ENCODE measurements around the gene MICALL2.

Gene MICALL2

DNA sequence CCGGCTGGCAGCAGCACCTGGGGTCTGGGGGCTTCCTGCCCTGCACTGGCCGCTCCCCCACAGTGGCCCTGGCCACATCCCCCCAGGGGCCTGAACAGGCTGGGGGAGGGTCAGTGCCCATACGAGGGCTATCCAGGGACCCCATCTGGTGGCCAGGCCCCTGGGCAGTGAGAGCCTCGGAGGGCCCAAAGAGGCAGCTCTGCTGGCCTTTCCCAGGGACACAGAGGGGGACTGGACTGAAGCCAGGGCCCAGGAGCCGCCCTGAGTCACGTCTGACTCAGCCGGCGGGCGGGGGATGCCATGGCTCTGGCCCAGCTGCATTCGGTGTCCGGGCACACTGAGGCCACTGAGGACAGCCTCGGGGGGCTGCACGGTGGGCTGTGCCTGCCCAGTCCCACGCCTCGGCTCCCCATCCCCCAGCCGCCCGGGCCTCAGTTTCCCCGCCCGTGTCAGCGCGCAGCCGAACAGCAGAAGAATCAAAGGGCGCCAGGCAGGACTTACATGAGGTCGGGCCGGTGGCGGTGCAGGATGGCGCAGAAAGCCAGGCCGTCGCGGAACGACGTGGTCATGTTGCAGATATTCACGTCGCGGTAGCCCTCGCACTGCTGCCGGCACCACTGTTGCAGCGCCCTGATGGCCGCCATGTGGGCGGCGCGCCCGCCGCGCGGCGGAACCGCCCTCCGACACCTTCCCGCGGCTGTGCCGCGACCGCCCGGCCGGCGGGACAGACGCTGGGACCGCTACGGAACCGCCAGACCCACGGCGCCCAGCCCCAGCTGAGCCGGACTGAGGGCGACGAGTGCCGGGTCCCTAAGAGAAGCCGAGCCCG, at the start of gene MICALL2:
Gene MICALL2 (minus strand): TSS at position 788 of the 829 bp plus-strand sequence. CDS start 144 bp downstream, at position 644.
- DNase-seq, result no peak

DNA sequence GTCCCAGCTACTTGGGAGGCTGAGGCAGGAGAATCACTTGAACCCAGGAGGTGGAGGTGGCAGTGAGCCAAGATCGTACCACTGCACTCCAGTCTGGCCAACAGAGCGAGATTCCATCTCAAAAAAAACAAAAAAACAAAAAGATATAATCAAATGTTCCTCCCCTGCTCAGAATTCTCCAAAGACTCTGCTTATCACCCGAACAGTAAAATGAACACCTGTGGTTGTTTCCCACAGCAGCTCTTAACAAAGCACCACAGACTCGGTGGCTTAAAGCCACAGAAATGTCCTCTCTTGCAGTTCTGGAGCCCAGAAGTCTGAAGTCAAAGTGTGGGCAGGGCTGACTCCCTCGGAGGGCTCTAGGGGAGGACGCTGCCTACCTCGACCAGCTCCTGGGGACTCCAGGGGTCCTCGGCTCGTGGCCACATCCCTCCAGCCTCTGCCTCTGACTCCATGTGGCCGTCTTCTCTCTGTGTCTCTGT, 49.0 kb upstream of the MICALL2 start:
- no peak for DNase-seq

DNA sequence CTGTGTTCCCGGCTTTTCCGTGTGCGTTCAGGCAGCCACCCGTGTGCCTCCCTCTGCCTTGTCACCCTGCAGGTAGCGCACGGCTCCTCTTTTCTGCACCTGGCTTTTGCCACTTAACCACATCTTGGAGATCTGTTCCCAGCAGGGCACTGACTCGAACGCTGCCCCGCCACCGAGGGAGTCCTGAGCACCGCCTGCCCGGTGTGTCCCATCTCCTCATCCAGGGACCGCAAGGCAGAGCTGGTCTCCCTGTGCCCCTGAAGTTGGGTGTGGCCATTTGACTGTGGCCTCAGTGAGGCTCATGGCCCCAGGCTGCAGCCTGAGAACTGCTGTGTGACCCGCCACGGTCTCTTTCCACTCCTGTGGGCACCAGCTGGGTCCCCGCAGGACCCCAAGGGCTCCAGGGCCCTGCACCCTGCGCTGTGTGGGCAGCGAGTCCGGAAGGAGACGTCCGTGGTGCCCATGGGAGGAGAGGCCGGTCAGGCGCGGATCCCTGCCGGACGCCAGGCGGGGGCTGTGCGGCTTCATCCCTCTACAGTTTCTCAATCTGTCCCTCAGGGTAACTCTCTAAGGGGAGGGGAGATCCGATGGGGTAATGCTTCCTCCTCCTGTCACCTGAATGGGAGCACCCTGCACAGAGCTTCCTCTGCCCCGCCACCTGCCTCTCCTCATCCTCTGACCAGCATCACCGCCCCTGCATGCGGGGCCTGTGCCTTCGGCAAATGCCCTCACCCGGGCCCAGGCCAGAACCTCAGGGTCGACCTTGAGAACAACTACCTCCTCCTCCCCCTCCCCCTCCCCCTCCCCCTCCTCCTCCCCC, 46.7 kb upstream of the MICALL2 start:
- no peak for DNase-seq

DNA sequence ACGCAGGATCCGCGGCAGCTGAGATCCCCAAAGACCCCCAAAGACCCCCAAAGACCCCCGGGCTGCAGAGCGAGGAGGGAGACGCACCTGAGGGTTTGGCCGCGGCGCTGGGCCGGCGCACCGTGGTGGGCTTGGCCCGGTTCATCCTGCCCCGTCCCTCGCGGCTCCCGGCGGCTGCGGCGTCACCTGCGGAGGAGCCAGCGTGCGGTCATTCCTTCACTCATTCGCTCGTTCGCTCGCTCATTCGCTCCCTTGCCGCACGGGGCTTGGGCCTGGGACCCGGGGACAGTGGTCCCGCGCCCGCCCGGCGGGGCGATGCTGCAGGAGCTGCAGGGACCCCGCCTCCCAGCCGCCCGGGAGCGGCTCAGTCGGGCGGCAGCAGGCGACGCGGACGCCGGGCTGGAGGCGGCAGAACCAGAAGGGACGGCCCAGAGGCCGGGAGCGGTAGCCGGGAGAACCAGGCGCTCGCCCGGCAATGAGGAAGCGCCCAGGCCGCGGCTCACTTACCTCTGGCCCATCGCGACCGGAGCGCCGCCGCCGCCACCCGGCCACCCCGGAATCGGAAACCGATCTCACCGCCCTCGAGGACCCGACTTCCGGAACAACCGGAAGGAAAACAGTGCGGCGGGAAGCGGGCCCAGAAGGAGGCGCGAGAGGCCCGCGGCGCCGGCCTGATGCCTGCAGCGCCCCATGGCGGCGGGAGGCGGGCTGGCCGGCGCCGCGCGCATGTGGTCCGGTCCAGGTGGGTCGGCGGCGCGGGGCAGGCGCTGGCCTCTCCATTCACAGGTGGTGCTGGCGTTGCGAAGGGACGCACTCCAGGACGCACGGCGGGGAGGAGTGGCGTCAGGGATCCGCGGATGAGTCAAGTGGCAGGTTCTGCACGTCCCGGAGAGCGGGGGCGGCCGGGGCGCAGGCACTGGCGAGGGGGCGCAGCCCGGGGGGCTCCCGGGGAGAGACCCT, 44.8 kb upstream of the MICALL2 start, which contains the start of gene INTS1:
Gene INTS1 (minus strand): TSS at position 574 of the 960 bp plus-strand sequence. CDS start 429 bp downstream, at position 145.
- DNase-seq, result peak; percentile 85

GRCh38 chr7:1503390-1503789, 44.1 kb upstream of the MICALL2 start:
- no peak for DNase-seq

- no peak for DNase-seq
Measured at GRCh38 chr7:1502845-1503244, 43.6 kb upstream of the MICALL2 start.

DNA sequence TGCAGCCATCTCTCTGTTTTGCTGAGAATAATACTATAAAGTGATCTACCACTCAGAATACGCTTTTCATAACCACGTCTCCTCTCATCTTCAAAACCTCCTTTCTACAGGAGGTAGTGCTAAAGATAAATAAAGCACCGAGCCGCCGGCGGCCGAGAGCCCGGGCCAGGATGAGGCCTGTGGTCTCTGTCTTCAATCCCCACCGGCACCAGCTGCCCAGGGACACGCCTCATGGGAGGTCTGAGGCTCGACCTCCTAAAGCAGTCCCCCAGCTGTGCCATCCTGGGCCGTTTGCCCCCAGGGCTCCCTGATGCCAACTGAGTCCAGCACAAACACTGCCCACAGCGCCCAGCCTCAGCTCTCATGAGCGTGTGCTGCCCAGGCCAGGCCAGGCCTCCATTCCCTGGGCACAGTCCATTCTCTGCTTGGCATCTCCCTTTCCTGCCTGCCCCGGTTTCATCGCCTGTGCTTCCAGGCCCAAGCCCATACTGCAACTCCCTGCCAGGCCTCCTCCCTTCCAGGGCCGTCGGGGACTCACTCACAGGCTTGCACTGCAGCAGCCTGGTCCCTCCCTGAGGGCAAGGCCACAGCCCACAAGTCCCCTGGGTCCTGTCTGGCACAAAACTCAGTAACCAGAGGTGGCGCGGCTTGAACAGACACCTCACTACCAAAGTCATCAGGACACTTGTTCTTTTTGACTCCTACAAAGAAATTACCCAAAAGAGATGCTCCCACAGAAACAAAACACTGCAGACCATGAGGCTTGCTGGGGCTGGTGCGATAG, 42.4 kb upstream of the MICALL2 start:
- DNase-seq, result no peak

GRCh38 chr7:1500064-1500807, 41.0 kb upstream of the MICALL2 start:
- DNase-seq, result no peak

- DNase-seq, result no peak
Measured at GRCh38 chr7:1499367-1500029, 40.2 kb upstream of the MICALL2 start.

DNA sequence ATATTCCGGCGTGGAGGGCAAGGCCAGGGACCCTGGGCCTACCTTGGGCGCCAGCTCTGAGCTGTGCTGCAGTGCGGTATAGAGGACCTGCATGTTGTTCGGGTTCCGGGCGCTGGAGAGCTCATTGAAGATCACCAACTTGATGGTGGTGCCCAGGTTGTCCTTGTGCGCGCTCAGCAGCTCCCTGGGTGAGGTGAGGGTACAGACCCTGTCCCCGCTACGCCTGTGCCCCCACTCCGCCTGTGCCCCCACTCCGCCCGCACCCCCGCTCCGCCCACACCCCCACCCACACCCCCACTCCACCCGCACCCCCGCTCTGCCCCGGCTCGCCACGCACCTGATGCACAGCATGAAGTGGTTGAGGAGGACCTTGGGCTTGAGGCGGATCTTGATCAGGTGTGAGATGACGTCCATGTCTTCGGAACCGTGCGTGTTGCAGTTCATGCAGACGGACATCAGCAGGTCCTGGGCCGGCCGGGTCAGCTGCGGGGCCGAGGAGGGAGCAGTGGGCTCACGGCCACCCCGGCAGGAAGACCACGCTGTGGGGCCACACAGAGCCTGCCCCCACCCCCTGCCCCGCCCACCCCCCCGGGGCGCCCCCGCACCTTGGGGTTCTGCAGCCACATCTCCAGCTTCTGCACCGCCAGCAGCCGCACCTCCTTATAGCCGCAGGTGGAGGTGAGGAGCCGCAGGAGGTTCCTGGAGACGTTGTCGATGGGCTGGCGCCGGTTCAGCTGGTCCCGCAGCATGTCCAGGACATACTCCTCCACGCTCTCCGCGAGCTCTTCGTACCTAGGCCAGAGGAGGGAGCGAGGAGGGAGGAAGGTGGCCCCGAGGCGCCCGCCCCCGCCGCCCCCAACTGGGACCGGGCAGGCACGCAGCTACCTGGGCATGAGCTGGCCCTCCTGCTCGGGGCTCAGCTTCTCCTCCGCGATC, 39.4 kb upstream of the MICALL2 start:
- no peak for DNase-seq

- no peak for DNase-seq
Measured at GRCh38 chr7:1497293-1497927, 38.1 kb upstream of the MICALL2 start.

DNA sequence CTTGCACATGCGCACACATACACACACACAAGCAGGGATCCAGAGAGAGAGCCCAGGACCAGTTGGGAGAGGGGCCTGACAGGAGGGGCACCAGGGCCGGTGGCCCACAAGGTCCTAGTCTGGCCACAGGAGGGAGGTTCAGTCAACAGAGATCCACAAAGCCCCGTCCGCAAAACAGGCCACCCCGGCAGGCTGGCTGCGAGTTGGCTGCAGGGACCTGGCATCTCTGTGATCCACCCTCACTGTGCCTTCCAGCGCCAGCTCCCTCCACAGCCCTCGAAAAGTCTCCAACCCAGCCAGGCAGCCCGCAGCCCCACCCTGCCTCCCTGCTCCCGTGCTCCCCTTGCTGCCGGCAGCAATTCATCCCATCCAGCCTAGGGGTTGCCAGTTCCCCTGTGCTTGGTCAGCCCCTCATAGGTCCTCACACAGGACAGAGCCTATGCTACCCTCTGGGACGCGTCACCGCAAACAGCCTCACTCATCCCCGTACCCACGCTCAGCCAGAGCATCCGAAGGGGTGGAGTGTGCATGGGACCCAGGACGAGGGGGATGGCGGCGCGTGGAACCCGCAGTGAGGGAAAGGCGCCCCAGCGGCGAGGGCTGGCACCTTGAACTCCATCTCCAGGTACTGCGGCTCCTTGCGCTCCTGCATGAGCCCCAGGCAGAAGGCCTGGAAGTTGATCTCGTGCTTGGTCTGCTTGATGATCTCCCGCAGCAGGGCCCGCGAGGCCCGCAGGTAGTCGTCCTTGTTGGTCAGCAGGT, 37.4 kb upstream of the MICALL2 start:
- DNase-seq, result no peak

DNA sequence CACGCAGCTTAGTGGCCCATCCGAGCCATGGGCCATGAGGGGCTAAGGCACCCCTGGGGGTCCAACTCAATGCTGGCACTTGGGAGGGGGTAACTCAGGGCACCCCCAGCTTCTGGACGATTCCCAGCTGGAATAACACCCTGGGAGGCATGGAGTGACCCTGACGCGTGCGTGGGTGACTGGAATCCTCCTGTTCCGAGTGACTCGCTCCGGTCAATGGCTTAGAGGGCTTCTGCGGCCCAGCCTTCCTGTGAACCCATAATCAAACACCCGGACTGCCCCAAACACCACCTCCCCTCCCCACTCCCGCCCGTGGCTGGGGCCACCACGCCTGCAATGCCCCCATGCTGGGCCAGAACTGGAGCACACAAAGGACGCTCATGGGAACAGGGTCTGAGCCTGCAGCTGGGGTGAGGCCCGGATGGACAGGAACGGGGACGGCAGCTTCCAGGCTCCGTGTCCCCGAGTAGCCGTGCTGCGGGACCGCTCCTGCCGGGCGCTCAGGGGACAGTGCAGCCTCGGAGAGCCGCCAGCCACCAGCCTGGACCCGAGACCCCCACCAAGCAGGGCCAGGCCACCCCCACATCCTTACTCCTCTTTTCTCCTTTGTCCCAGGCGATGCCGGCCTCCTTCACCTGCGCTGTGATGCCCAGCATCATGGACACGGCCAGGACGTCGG, 36.4 kb upstream of the MICALL2 start:
- DNase-seq, result no peak

DNA sequence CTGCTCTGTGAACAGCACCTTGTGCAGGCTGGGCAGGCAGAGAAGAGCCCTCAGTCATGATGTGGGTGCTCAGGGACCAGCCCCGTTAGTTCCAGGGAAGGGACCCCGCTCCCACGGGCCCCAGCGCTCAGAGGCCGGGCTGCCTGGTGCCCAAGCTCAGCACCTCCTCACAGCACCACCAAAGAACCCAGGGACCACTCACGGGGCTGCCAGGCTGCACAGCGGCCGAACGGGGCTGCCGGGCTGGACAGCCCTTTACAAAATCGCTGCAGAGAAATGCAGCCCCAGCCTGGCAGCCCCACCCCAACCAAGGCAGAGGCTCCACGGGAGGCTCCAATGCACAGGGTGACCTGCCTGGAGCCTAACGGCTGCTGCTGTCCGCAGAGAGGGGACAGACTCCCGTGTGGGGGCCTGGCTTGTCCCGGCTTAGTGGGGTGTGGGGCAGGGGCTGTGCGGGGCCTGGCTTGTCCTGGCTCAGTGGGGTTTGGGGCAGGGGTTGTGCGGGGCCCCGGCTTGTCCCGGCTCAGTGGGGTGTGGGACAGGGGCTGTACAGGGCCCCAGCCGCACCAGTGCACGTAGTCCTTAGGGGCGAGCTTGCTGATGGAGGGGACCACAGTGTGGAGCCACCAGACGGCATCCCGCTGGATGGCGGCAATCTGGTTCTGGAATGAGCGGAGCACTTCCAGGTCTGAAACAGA, 35.7 kb upstream of the MICALL2 start:
- no peak for DNase-seq

DNA sequence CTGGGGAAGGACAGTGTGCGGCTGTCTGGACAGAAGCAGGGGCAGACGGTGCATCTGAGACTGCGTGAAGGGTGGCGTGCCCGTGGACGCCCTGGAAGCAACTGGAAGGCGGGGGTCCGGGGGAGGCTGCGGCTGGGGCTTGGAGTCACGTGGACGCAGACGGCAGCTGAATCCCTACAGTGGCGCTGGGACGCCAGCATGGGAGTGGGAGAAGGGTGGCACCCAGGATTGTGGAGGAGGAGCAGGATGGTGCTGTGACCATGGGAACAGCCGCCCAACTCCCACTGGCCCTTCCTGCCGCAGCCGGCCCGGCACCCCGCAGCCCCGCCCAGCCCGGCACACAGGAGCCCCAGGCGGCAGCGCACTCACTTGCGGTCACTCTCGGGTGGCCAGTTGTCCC, 35.2 kb upstream of the MICALL2 start:
- no peak for DNase-seq

DNA sequence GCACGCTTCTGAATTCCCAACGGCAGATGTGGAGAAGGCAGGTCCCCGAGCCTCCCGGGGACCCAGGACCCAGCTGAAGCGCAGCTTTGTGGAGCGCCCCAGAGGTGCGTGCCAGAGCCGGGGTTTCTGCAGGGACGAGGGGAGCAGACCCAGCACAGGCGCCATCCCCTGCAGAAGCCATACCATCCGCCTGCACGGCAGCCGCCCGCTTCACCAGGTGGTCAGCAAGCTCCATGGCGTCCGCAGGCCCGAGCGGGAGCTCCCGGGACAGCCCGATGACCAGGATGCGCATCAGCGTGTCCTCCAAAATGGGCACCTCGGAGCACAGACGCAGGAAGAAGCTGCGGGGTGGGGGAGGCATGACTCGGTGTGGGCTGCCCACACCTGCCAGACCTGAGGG, 34.3 kb upstream of the MICALL2 start:
- no peak for DNase-seq

DNA sequence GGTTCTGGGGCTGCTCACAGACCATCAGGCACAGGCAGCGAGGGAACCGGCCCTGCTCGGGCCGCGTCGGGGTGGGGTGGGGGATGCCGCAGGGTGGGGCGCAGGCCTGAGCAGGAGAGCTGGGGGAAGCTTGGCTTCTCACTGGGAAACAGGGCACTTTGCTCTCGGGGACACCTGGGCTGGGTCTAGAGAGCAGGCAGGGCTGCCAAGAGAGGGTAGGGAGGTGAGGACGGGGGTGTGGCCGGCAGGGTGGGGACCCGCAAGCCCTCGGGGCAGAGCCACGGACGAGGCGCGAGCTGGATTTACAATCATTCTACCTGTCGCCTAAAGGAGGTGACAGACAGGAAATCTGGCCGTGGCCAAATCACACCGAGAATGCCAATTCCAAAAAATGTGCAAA, 33.9 kb upstream of the MICALL2 start:
- DNase-seq, result no peak
